Immature natural killer cell (primary cell): ENCODE results near the gene ENO1. TPM values are rescaled to one million over a fixed set of nuclear protein-coding genes. Genes with fewer than 3 reads are reported as not detected.
"Not testable (repeated sequence)": the region's sequence is repeated elsewhere in the genome, so short reads cannot be mapped to it uniquely, and the experiment has no call there.

Experiments
- DNase-seq, 3 donors: peaks; one replicate each; pipeline ENCODE4 v3.0.0; 2022; ENCODE audit warnings: mixed read lengths in 1 of 3
- H3K27ac Mint-ChIP-seq, 6 donors: one replicate each; pipeline ENCODE4 v1.8.0; 2020; ENCODE audit warnings: mixed read lengths in 6 of 6, mild to moderate bottlenecking in 5 of 6, inconsistent platforms in 4 of 6, moderate library complexity in 3 of 6
- H3K27me3 Mint-ChIP-seq, 3 donors: one replicate each; pipeline ENCODE4 v1.8.0; 2020 to 2021; ENCODE audit warnings: low read depth in 3 of 3, mild to moderate bottlenecking in 3 of 3, mixed read lengths in 3 of 3, moderate library complexity in 3 of 3, inconsistent platforms in 1 of 3
- H3K36me3 Mint-ChIP-seq, 3 donors: one replicate each; pipeline ENCODE4 v1.8.0; 2020; ENCODE audit warnings: mixed read lengths in 3 of 3, inconsistent platforms in 2 of 3, mild to moderate bottlenecking in 2 of 3
- H3K4me1 Mint-ChIP-seq, 2 donors: one replicate each; pipeline ENCODE4 v1.8.0; 2020; ENCODE audit warnings: inconsistent platforms in 2 of 2, mild to moderate bottlenecking in 2 of 2, mixed read lengths in 2 of 2, moderate library complexity in 1 of 2
- H3K4me3 Mint-ChIP-seq, 5 donors: one replicate each; pipeline ENCODE4 v1.8.0; 2020; ENCODE audit warnings: mild to moderate bottlenecking in 5 of 5, mixed read lengths in 5 of 5, inconsistent platforms in 3 of 5, moderate library complexity in 3 of 5
- H3K9me3 Mint-ChIP-seq, 6 donors: one replicate each; pipeline ENCODE4 v1.8.0; 2020; ENCODE audit warnings: mild to moderate bottlenecking in 6 of 6, mixed read lengths in 6 of 6, inconsistent platforms in 4 of 6, moderate library complexity in 3 of 6
- polyA plus RNA-seq, 3 donors: library from polyadenylated mRNA; unstranded; fragments of 300-500 nt; fragmentation: Illumina TruSeq; gene quantifications; one replicate each; pipeline ENCODE4 v1.2.3, GENCODE V29; 2021

The ENO1 gene
- polyA plus RNA-seq, 3 donors from 2014 or later, result 856 to 982 (median 955) TPM

- peaks cover 0 to 2% (median 0%) of the 10 kb centered on the region in 3 donors for H3K27me3 Mint-ChIP-seq
- no peaks in the 10 kb centered on the region for H3K4me1 Mint-ChIP-seq
- H3K4me3 Mint-ChIP-seq, result no peak overlapping the region
- no peak for DNase-seq
- no peaks in the 10 kb centered on the region for H3K9me3 Mint-ChIP-seq
- H3K27ac Mint-ChIP-seq, result no peak overlapping the region
- H3K36me3 Mint-ChIP-seq, result no peaks in the 10 kb centered on the region
Measured at GRCh38 chr1:8886589-8886988, 8.1 kb upstream of the ENO1 start.

GRCh38 chr1:8886031-8886524 lies 7.6 kb upstream of the ENO1 start:
- not testable (repeated sequence) for DNase-seq, H3K4me1 Mint-ChIP-seq, H3K4me3 Mint-ChIP-seq, H3K36me3 Mint-ChIP-seq, H3K27me3 Mint-ChIP-seq, H3K27ac Mint-ChIP-seq, H3K9me3 Mint-ChIP-seq

- H3K4me3 Mint-ChIP-seq, H3K36me3 Mint-ChIP-seq, H3K27ac Mint-ChIP-seq, H3K9me3 Mint-ChIP-seq, H3K27me3 Mint-ChIP-seq, DNase-seq: not testable (repeated sequence)
- peaks cover 12% of the 10 kb centered on the region in 2 donors for H3K4me1 Mint-ChIP-seq
Measured at GRCh38 chr1:8884105-8884504, 5.6 kb upstream of the ENO1 start.

DNA sequence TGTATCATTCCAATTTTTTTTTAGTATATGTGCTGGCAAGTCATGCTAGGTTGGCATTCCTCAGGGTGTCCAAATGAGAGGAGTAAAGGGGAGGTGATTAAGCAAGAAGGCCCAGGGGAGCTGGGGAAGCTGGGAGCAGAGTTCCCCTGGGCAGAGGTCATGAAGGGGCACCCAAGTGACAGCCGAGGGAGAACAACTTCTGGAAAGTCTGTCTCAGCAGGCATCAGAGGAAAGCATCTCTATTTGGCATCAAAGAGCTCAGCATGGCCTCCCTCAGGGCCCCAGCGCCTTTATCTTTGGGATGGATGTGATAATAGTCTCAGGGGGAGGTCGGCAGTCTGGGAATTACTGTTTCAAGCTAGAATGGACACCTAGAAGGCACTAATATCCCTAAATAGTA lies 5.0 kb upstream of the ENO1 start:
- H3K9me3 Mint-ChIP-seq, result no peaks in the 10 kb centered on the region
- H3K4me1 Mint-ChIP-seq, result peaks cover 12 to 13% of the 10 kb centered on the region in 2 donors
- no peaks in the 10 kb centered on the region for H3K36me3 Mint-ChIP-seq
- H3K4me3 Mint-ChIP-seq, result no peak overlapping the region
- no peak overlapping the region for H3K27ac Mint-ChIP-seq
- no peak for DNase-seq
- H3K27me3 Mint-ChIP-seq, result peaks cover 2 to 12% (median 10%) of the 10 kb centered on the region in 3 donors

DNA sequence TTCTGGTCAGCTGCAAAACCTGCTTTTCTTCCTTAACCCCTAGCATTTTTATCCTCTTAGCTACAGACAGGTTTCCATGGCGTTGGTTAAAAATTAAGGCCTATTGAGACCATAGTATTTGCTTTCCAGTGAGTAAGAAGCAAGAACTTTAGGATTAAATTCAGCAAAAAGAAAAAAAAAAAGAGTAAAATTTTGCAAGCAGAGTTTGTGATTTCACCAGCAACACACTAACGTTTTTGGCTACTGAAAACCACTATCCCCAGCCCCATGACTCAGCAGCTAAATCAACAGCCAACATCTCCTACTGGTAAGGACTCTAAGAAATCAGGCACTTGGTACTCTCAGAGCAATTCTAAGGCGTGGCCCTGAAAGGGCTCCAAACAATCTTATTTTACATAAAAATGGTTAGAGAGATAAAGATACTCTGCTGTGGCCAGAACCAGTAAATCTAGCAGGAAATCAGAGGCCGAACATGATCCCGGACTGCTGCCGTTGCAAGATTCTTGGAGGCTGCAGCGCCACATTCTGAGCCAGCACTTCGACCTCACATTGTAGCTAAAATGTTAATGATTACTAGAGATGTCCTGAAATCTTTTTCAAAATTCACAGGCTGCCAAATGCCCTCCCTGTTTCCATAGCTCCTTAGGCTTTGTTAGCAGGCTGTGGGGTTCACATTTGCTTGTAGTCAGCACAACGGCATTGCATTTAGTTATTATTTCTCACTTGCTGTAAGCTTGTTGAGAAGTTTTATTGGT lies 1.6 kb upstream of the ENO1 start:
- no peak for DNase-seq
- Mint-ChIP-seq H3K4me3 (peak overlapping the region; percentile 82 to 92 (median 87)), H3K4me1 (peaks cover 30 to 41% of the 10 kb centered on the region in 2 donors), H3K27ac (peak overlapping the region; percentile 91 to 98 (median 97)), H3K27me3 (peaks cover 5 to 25% (median 24%) of the 10 kb centered on the region in 3 donors), H3K9me3 (peaks cover 0 to 2% (median 0%) of the 10 kb centered on the region in 6 donors), H3K36me3 (peaks cover 0 to 2% (median 0%) of the 10 kb centered on the region in 3 donors)

GRCh38 chr1:8879464-8879921 lies 1.0 kb upstream of the ENO1 start:
- Mint-ChIP-seq H3K4me3 (peak overlapping the region; percentile 82 to 92 (median 87)), H3K9me3 (peaks cover 0 to 2% (median 0%) of the 10 kb centered on the region in 6 donors), H3K4me1 (peaks cover 36 to 47% of the 10 kb centered on the region in 2 donors), H3K36me3 (peaks cover 0 to 2% (median 0%) of the 10 kb centered on the region in 3 donors), H3K27me3 (peaks cover 5 to 25% (median 24%) of the 10 kb centered on the region in 3 donors), H3K27ac (peak overlapping the region; percentile 91 to 98 (median 97))
- no peak for DNase-seq

DNA sequence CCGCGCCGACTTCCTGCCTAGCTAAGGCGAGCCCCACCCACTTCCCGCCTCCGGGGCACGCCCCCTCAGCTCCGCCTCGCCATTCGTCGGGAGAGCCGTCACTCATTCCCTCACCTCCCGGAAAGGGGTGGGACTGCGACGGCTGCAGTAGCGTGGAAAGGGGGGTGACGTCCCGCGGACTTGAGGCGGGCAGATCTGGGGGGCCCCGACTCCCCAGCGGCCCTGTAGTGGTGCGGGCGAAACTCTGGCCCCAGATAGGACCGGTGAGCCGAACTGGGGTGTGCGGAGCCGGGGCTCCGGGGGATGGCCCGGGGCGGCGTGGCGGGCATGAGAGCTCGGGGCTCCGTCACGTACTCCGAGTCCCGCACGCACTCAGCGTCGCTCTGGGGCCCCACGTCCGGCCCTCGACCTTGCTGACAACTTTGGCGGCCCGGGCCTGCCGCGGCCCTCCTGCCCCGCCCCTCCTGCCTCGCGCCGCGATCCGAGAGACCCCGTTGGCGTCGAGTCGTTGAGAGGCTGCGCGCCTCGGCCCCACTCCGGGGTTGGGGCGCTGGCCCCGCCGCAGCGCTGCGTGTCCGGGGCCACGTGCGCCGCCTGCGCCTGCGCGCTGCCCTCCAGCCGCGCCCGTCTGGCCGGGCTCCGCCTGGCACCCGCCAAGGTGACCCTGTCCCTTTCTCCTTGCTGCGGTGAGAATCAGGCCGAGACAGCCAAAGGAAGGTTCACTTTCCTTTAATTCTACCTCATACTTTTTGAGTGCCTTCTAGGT lies 395 bp upstream of the ENO1 start:
- Mint-ChIP-seq H3K4me3 (peak overlapping the region; percentile 92 to 95 (median 92)), H3K27ac (peak overlapping the region; percentile 95 to 98 (median 97)), H3K27me3 (peaks cover 5 to 25% (median 24%) of the 10 kb centered on the region in 3 donors), H3K4me1 (peaks cover 42 to 51% of the 10 kb centered on the region in 2 donors), H3K9me3 (peaks cover 0 to 2% (median 0%) of the 10 kb centered on the region in 6 donors), H3K36me3 (peaks cover 0 to 6% (median 0%) of the 10 kb centered on the region in 3 donors)
- peak; percentile 99 for DNase-seq

GRCh38 chr1:8876087-8876486 lies 2.4 kb downstream of the ENO1 start:
- Mint-ChIP-seq H3K9me3 (peaks cover 0 to 2% (median 0%) of the 10 kb centered on the region in 6 donors), H3K4me3 (peak overlapping the region; percentile 92 to 95 (median 92)), H3K36me3 (peaks cover 0 to 24% (median 8%) of the 10 kb centered on the region in 3 donors), H3K4me1 (peaks cover 64% of the 10 kb centered on the region in 2 donors), H3K27me3 (peaks cover 5 to 25% (median 23%) of the 10 kb centered on the region in 3 donors), H3K27ac (peak overlapping the region; percentile 74 to 96 (median 95))
- DNase-seq, result no peak

- H3K27me3 Mint-ChIP-seq, result peaks cover 5 to 22% (median 21%) of the 10 kb centered on the region in 3 donors
- H3K4me3 Mint-ChIP-seq, result peak overlapping the region; percentile 46 to 92 (median 62)
- peak overlapping the region; percentile 74 to 96 (median 95) for H3K27ac Mint-ChIP-seq
- no peak for DNase-seq
- H3K9me3 Mint-ChIP-seq, result peaks cover 0 to 2% (median 0%) of the 10 kb centered on the region in 6 donors
- H3K36me3 Mint-ChIP-seq, result peaks cover 5 to 31% (median 14%) of the 10 kb centered on the region in 3 donors
- peaks cover 62 to 68% of the 10 kb centered on the region in 2 donors for H3K4me1 Mint-ChIP-seq
Measured at GRCh38 chr1:8875216-8875861, 3.1 kb downstream of the ENO1 start.

GRCh38 chr1:8874230-8875201 lies 4.0 kb downstream of the ENO1 start:
- H3K4me3 Mint-ChIP-seq, result peak overlapping the region in 3 of 5 donors; percentile 10 to 92 (median 53)
- peaks cover 6 to 38% (median 21%) of the 10 kb centered on the region in 3 donors for H3K36me3 Mint-ChIP-seq
- DNase-seq, result no peak
- H3K9me3 Mint-ChIP-seq, result peaks cover 0 to 2% (median 0%) of the 10 kb centered on the region in 6 donors
- peaks cover 56 to 61% of the 10 kb centered on the region in 2 donors for H3K4me1 Mint-ChIP-seq
- H3K27me3 Mint-ChIP-seq, result peaks cover 5 to 20% (median 19%) of the 10 kb centered on the region in 3 donors
- peak overlapping the region; percentile 22 to 96 (median 72) for H3K27ac Mint-ChIP-seq

DNA sequence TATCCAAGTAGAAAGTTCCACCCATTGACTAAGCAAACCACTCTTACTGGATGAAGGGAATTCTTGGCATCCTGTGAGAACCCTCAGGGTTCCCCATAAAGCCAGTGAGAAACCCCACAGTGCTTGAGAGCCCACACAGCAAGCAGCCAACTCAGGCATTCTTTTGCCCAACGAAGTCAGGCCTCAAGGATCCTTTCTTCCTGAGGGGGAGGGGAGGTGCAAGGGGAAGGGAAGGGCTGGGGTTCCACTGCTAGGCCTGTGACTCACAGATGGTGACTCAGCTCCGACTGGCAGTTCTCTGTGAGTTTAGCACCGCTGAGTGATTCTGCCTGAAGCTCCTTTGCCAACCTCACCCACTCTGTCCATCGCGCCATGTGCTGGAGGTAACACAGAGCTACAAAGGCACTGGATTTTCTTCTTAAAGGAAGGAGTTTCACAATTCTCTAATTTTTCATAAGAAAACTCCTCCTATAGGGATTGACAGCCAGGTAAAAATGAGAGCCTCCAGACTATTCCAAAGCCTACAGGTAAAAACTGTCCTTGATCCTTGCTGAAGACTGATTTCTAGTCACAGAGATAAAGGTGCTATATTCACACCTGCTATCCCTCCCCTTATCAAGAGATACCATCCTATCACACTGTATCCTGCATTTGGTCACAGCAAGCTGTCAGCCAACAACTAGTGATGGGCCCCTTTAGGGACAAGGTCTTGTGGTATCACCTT lies 4.8 kb downstream of the ENO1 start:
- Mint-ChIP-seq H3K4me3 (peak overlapping the region in 2 of 5 donors; percentile 1 to 15), H3K4me1 (peaks cover 56 to 63% of the 10 kb centered on the region in 2 donors), H3K27ac (peak overlapping the region; percentile 28 to 80 (median 60)), H3K36me3 (peaks cover 11 to 45% (median 25%) of the 10 kb centered on the region in 3 donors), H3K27me3 (peaks cover 5 to 17% (median 15%) of the 10 kb centered on the region in 3 donors), H3K9me3 (peaks cover 0 to 2% (median 0%) of the 10 kb centered on the region in 6 donors)
- DNase-seq, result peak in 1 of 3 donors; percentile 20
